DND-41 (cell line): ENCODE measurements around the gene CARHSP1.

Experiments
- CTCF ChIP-seq: IDR thresholded peaks from 2 replicates; pipeline ENCODE4 v1.5.1; 2012; ENCODE audit warnings: borderline replicate concordance, low read length, moderate library complexity, mild to moderate bottlenecking; ENCODE audit not compliant: poor library complexity, severe bottlenecking; ENCODE audit errors: extremely low read depth
- EZH2 ChIP-seq: IDR thresholded peaks from 3 replicates; pipeline ENCODE4 v1.6.1; 2012; ENCODE audit warnings: borderline replicate concordance, low read depth, mild to moderate bottlenecking, moderate library complexity, low read length, inconsistent platforms; ENCODE audit not compliant: severe bottlenecking

GRCh38 chr16:8853611-8854010 is 15.2 kb downstream of the CARHSP1 start:
- TF ChIP-seq CTCF = no peak
- TF ChIP-seq EZH2 = no peak
